GM12878 (cell line): ENCODE measurements around the gene KRT12. TPM values are rescaled to one million over a fixed set of nuclear protein-coding genes. Genes with fewer than 3 reads are reported as not detected.

ENCODE experiments used
- ATAC-seq: fragments of 200-7000 bp; cut with Tn5 transposase; 3 replicates; pipeline ENCODE4 v1.9.1; 2020; ENCODE audit warnings: mild to moderate bottlenecking, moderate library complexity
- BruUV-seq: library from RNA; stranded (reverse); fragments of 400-500 nt; replicated peaks from 2 replicates; lab custom pipeline; 2021; lab: Mats Ljungman, UMichigan
- CTCF ChIA-PET: fragments of 300-600 bp; sonication (Branson Sonifier 250); formaldehyde crosslinking; extraction: SDS; loops from one replicate; lab custom pipeline; 2021; ENCODE audit warnings: inconsistent platforms; lab: Yijun Ruan, JAX
- POLR2A ChIA-PET: fragments of 350-600 bp; formaldehyde crosslinking; extraction: SDS; loops from one replicate; lab custom pipeline; 2021; ENCODE audit warnings: inconsistent platforms; lab: Charles Lee
- RAD21 ChIA-PET: fragments of 300-600 bp; sonication (Branson Sonifier 250); formaldehyde crosslinking; loops from one replicate; lab custom pipeline; 2023; ENCODE audit warnings: antibody characterized with exemption; ENCODE audit not compliant: unreplicated experiment; lab: Charles Lee
- SMC1A ChIA-PET: fragments of 300-600 bp; sonication (Branson Sonifier 250); formaldehyde crosslinking; loops from one replicate; lab custom pipeline; 2023; ENCODE audit not compliant: unreplicated experiment, uncharacterized antibody; lab: Charles Lee
- DNase-seq: peaks from one replicate; pipeline ENCODE4 v3.0.0-alpha.2; 2011; ENCODE audit warnings: low read depth, low spot score
- FAIRE-seq: peaks from 3 replicates; lab custom pipeline; 2011; peaks lifted over from hg19 to GRCh38; lab: Jason Lieb, UNC
- H2AFZ ChIP-seq: 2 replicates; pipeline ENCODE4 v1.6.0; 2011; ENCODE audit warnings: low read depth, low read length, control low read depth; ENCODE audit not compliant: control insufficient read depth
- H3K27ac ChIP-seq: 2 replicates; pipeline ENCODE4 v1.5.1; 2011; ENCODE audit warnings: control low read depth; ENCODE audit not compliant: control insufficient read depth, insufficient read depth
- H3K27me3 ChIP-seq, 2 experiments: replicated peaks in 1 of 2; 2 replicates each; pipeline versions ENCODE4 v1.6.0 to v1.6.1; 2011; ENCODE audit warnings: low read length in 1 of 2; ENCODE audit not compliant: control insufficient read depth in 2 of 2, insufficient read depth in 2 of 2
- H3K36me3 ChIP-seq, 2 experiments: 2 replicates each; pipeline ENCODE4 v1.5.1; 2011; ENCODE audit warnings: low read length in 1 of 2; ENCODE audit not compliant: control insufficient read depth in 2 of 2, insufficient read depth in 2 of 2
- H3K4me1 ChIP-seq: 2 replicates; pipeline ENCODE4 v1.6.1; 2011; ENCODE audit warnings: mild to moderate bottlenecking, low read length, moderate library complexity, mixed read lengths; ENCODE audit not compliant: control insufficient read depth, insufficient read depth
- H3K4me2 ChIP-seq: 2 replicates; pipeline ENCODE4 v1.6.0; 2011; ENCODE audit warnings: control low read depth; ENCODE audit not compliant: control insufficient read depth, insufficient read depth
- H3K4me3 ChIP-seq: fragments of 200-600 bp; sonication (generic); 2 replicates; pipeline ENCODE4 v1.5.1; 2016
- H3K79me2 ChIP-seq: 2 replicates; pipeline ENCODE4 v1.6.0; 2011; ENCODE audit warnings: low read length; ENCODE audit not compliant: control insufficient read depth, insufficient read depth
- H3K9ac ChIP-seq: 2 replicates; pipeline ENCODE4 v1.8.0; 2011; ENCODE audit warnings: low read length, control low read depth, mixed read lengths; ENCODE audit not compliant: control insufficient read depth, insufficient read depth
- H3K9me3 ChIP-seq: replicated peaks from 3 replicates; pipeline ENCODE4 v1.5.1; 2011; ENCODE audit warnings: mild to moderate bottlenecking, low read length; ENCODE audit not compliant: control insufficient read depth, insufficient read depth
- H4K20me1 ChIP-seq: 2 replicates; pipeline ENCODE4 v1.6.0; 2011; ENCODE audit not compliant: control insufficient read depth, insufficient read depth
- CREB1 ChIP-seq: IDR thresholded peaks from 2 replicates; pipeline ENCODE4 v1.6.1; 2012; ENCODE audit warnings: low read depth, mild to moderate bottlenecking, inconsistent platforms
- EGR1 ChIP-seq, 2 experiments: IDR thresholded peaks; 1 replicate in 1 of 2; 2 replicates in 1 of 2; pipeline ENCODE4 v1.6.1; 2011 to 2012; ENCODE audit warnings: low read depth in 2 of 2, low read length in 2 of 2, borderline replicate concordance in 1 of 2, mild to moderate bottlenecking in 1 of 2, moderate library complexity in 1 of 2
- EP300 ChIP-seq, 2 experiments: fragments of 150-350 bp in 1 of 2; IDR thresholded peaks; 2 replicates each; pipeline ENCODE4 v1.6.1; 2011 to 2012; ENCODE audit warnings: low read depth in 2 of 2, low read length in 2 of 2, borderline replicate concordance in 1 of 2, improper control_type of control experiment in 1 of 2, inconsistent platforms in 1 of 2; ENCODE audit not compliant: control insufficient read depth in 1 of 2
- NFXL1 ChIP-seq: fragments of 450-650 bp; IDR thresholded peaks from 2 replicates; pipeline ENCODE4 v1.6.1; 2017; ENCODE audit warnings: antibody characterized with exemption, mild to moderate bottlenecking, borderline replicate concordance
- YY1 ChIP-seq: IDR thresholded peaks from 2 replicates; pipeline ENCODE4 v1.6.1; 2011; ENCODE audit warnings: low read depth, mild to moderate bottlenecking, low read length
- ZNF274 ChIP-seq: IDR thresholded peaks from one replicate; pipeline ENCODE4 v1.8.0; 2011; ENCODE audit not compliant: insufficient read length, insufficient read depth
- WGBS: methylation state at CpG from one replicate; pipeline ENCODE4 v1.1.6; 2016; ENCODE audit warnings: low lambda C conversion rate; ENCODE audit not compliant: insufficient replicate concordance, insufficient coverage; ENCODE audit errors: missing lambda C conversion rate; 5-methylcytosine and 5-hydroxymethylcytosine counted together
- in situ Hi-C: fragments of 300-500 bp; cut with MboI; formaldehyde crosslinking; loops from 9 replicates; pipeline ENCODE4 v1.14.3; 2018; ENCODE audit warnings: mixed read lengths
- intact Hi-C: fragments of 100-400 bp; cut with micrococcal nuclease; formaldehyde crosslinking; loops from one replicate; pipeline ENCODE4 v1.14.2; 2022; ENCODE audit not compliant: unreplicated experiment
- polyA plus RNA-seq, 11 experiments: library from polyadenylated mRNA; depleted of rRNA in 4 of 11; unstranded in 6 of 11; stranded (reverse) in 5 of 11; fragments of >200 nt; fragmentation: Nextera tagmentation in 4 of 11; fragmentation: Illumina TruSeq in 1 of 11; extraction: Ambion mirVana in 4 of 11; extraction: Trizol in 1 of 11; gene quantifications; 1 replicate in 1 of 11; 2 replicates in 10 of 11; pipeline versions ENCODE4 v1.2.1 to v1.2.3, GENCODE V29; 2011 to 2016; ENCODE audit warnings: inconsistent platforms in 2 of 11, missing spikeins in 2 of 11, low read depth in 1 of 11
- total RNA-seq, 4 experiments: library from RNA; depleted of rRNA in 3 of 4; stranded (reverse); fragments of >200 nt in 3 of 4; fragmentation: Illumina TruSeq in 1 of 4; extraction: Trizol in 1 of 4; gene quantifications; 2 replicates each; pipeline versions ENCODE4 v1.2.1 to v1.2.3, GENCODE V29; 2013 to 2021
- TF ChIP-seq, protein P1 (sequence below): fragments of 450-650 bp; IDR thresholded peaks from 2 replicates; pipeline ENCODE4 v1.6.1; 2017; ENCODE audit warnings: mild to moderate bottlenecking, moderate library complexity

The KRT12 gene
- total and polyA plus RNA-seq, 10 of the 15 experiments (the other 5 are each of a cell fraction or from before 2014, with no cell fraction given) = not detected

DNA sequence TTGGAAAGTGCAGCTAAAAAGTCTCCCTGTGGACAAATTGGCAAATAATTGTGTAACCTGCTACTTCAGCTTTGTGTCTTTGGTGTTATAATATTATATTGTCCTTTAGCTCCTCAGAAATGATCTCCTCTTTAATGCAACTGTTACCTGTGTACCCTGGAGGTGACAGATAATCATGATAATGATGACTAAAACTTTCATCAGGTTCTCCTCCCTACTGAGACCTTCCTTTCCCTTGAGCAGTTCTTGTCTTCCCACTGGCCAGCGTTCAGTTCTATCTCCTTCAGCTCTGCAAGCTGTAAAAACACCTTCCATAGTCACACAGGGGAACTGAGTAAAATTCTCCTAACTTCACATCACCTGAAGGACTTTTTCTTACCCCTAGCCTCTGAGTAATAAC lies 14.7 kb downstream of the KRT12 start:
- 0% methylated on average over 1 of the region's 1 CpG for WGBS
- TF ChIP-seq CREB1 (no peak), NFXL1 (no peak), EP300 (IDR thresholded peaks at IDR 0.05; ENCODE audit: borderline replicate concordance in 1 of 2, control insufficient read depth in 1 of 2, low read depth in 2 of 2, low read length in 2 of 2) (no peak), EGR1 (IDR thresholded peaks at IDR 0.05; ENCODE audit: borderline replicate concordance in 1 of 2, low read depth in 2 of 2, low read length in 2 of 2) (no peak), ZNF274 (no peak), YY1 (no peak)
- TF ChIP-seq, protein P1, sequence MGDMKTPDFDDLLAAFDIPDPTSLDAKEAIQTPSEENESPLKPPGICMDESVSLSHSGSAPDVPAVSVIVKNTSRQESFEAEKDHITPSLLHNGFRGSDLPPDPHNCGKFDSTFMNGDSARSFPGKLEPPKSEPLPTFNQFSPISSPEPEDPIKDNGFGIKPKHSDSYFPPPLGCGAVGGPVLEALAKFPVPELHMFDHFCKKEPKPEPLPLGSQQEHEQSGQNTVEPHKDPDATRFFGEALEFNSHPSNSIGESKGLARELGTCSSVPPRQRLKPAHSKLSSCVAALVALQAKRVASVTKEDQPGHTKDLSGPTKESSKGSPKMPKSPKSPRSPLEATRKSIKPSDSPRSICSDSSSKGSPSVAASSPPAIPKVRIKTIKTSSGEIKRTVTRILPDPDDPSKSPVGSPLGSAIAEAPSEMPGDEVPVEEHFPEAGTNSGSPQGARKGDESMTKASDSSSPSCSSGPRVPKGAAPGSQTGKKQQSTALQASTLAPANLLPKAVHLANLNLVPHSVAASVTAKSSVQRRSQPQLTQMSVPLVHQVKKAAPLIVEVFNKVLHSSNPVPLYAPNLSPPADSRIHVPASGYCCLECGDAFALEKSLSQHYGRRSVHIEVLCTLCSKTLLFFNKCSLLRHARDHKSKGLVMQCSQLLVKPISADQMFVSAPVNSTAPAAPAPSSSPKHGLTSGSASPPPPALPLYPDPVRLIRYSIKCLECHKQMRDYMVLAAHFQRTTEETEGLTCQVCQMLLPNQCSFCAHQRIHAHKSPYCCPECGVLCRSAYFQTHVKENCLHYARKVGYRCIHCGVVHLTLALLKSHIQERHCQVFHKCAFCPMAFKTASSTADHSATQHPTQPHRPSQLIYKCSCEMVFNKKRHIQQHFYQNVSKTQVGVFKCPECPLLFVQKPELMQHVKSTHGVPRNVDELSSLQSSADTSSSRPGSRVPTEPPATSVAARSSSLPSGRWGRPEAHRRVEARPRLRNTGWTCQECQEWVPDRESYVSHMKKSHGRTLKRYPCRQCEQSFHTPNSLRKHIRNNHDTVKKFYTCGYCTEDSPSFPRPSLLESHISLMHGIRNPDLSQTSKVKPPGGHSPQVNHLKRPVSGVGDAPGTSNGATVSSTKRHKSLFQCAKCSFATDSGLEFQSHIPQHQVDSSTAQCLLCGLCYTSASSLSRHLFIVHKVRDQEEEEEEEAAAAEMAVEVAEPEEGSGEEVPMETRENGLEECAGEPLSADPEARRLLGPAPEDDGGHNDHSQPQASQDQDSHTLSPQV = no peak
- no peak for FAIRE-seq

More for the DNA sequence above, 14.7 kb downstream of the KRT12 start:
- BruUV-seq = no TSS peak
- Histone ChIP-seq H2AFZ (no peak overlapping the region), H3K79me2 (no peaks in the 10 kb centered on the region), H3K9ac (no peak overlapping the region), H3K9me3 (no peaks in the 10 kb centered on the region), H3K4me3 (no peak overlapping the region), H4K20me1 (no peaks in the 10 kb centered on the region), H3K4me1 (no peaks in the 10 kb centered on the region), H3K36me3 (no peaks in the 10 kb centered on the region), H3K27me3 (peaks cover 0 to 2% of the 10 kb centered on the region in 2 experiments; a peak in 2 of 4 replicates), H3K27ac (no peak overlapping the region), H3K4me2 (no peak overlapping the region)
- POLR2A ChIA-PET = no interaction called here
- SMC1A ChIA-PET = interaction anchor here (0.9 to 1.7 kb wide), 2 partner anchors 20 to 228 kb away, joined by 3 read pairs; no protein-coding TSS in a partner anchor
- RAD21 ChIA-PET = interaction anchor here (1.1 kb wide), 1 partner anchor 813 kb away, joined by 3 read pairs; no protein-coding TSS in a partner anchor
- DNase-seq (no peak), ATAC-seq (no peak)
- CTCF ChIA-PET = interaction anchor here (0.7 to 1.9 kb wide), 4 partner anchors 36 to 796 kb away, joined by 3 to 8 read pairs (median 4); no protein-coding TSS in a partner anchor
- intact Hi-C loops = no loop called here
- in situ Hi-C loops = no loop called here
